Left ventricle myocardium inferior (tissue), 1 donor: ENCODE data around the gene BMF. TPM values are rescaled to one million over a fixed set of nuclear protein-coding genes. Genes with fewer than 3 reads are reported as not detected.
"Not testable (repeated sequence)": the region's sequence is repeated elsewhere in the genome, so short reads cannot be mapped to it uniquely, and the experiment has no call there.

ENCODE experiments used
- DNase-seq: peaks from one replicate; pipeline ENCODE4 v3.0.0-alpha.2; 2020
- H3K27ac ChIP-seq: fragments of 200-600 bp; replicated peaks from 2 replicates; pipeline ENCODE4 v1.8.0; 2021
- H3K27me3 ChIP-seq: fragments of 200-600 bp; 2 replicates; pipeline ENCODE4 v1.8.0; 2021; ENCODE audit warnings: low read depth
- H3K36me3 ChIP-seq: fragments of 200-600 bp; 2 replicates; pipeline ENCODE4 v1.8.0; 2021
- H3K4me1 ChIP-seq: fragments of 200-600 bp; 2 replicates; pipeline ENCODE4 v1.8.0; 2021
- H3K4me3 ChIP-seq: fragments of 200-600 bp; 2 replicates; pipeline ENCODE4 v1.8.0; 2021; ENCODE audit warnings: mild to moderate bottlenecking, moderate library complexity
- H3K9me3 ChIP-seq: fragments of 200-600 bp; replicated peaks from 2 replicates; pipeline ENCODE4 v1.8.0; 2021
- intact Hi-C: fragments of 100-400 bp; cut with micrococcal nuclease; formaldehyde crosslinking; loops from one replicate; pipeline ENCODE4 v1.11.0; 2022
- total RNA-seq: library from RNA; stranded (reverse); fragmentation: NEBNext Ultra II Directional; extraction: Animal tissue kit (Norgen Biotek cat#: 25700); gene quantifications from one replicate; pipeline ENCODE4 v1.2.1, GENCODE V29; 2021
- TF ChIP-seq, protein P1 (sequence below): fragments of 200-600 bp; IDR thresholded peaks from 2 replicates; pipeline ENCODE4 v1.8.0; 2021; ENCODE audit warnings: antibody characterized with exemption, mild to moderate bottlenecking, borderline replicate concordance
- donor health status: DM: no; HTN: yes; CAD: no; lungs with severe emphysema.

Gene BMF
- total RNA-seq, 1 donor from 2014 or later, result 3.1 TPM

- TF ChIP-seq, protein P1, sequence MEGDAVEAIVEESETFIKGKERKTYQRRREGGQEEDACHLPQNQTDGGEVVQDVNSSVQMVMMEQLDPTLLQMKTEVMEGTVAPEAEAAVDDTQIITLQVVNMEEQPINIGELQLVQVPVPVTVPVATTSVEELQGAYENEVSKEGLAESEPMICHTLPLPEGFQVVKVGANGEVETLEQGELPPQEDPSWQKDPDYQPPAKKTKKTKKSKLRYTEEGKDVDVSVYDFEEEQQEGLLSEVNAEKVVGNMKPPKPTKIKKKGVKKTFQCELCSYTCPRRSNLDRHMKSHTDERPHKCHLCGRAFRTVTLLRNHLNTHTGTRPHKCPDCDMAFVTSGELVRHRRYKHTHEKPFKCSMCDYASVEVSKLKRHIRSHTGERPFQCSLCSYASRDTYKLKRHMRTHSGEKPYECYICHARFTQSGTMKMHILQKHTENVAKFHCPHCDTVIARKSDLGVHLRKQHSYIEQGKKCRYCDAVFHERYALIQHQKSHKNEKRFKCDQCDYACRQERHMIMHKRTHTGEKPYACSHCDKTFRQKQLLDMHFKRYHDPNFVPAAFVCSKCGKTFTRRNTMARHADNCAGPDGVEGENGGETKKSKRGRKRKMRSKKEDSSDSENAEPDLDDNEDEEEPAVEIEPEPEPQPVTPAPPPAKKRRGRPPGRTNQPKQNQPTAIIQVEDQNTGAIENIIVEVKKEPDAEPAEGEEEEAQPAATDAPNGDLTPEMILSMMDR, result no peak
- H3K4me1 ChIP-seq, result no peaks in the 10 kb centered on the region
- no peak overlapping the region for H3K4me3 ChIP-seq
- peaks cover under 1% of the 10 kb centered on the region for H3K27me3 ChIP-seq
- H3K27ac ChIP-seq, result no peak overlapping the region
- no peaks in the 10 kb centered on the region for H3K9me3 ChIP-seq
- no peak for DNase-seq
- no peaks in the 10 kb centered on the region for H3K36me3 ChIP-seq
- intact Hi-C loops, result no loop called here
These were observed 13.4 kb upstream of the BMF start for GRCh38 chr15:40121911-40122638.

- DNase-seq, result no peak
- peaks cover 1% of the 10 kb centered on the region for H3K27me3 ChIP-seq
- H3K36me3 ChIP-seq, result no peaks in the 10 kb centered on the region
- H3K4me1 ChIP-seq, result no peaks in the 10 kb centered on the region
- no peak overlapping the region for H3K4me3 ChIP-seq
- intact Hi-C loops, result no loop called here
- H3K27ac ChIP-seq, result no peak overlapping the region
- no peaks in the 10 kb centered on the region for H3K9me3 ChIP-seq
- TF ChIP-seq, protein P1, result no peak
These were observed 9.8 kb upstream of the BMF start for GRCh38 chr15:40118473-40118872.

GRCh38 chr15:40115670-40116093 lies 7.0 kb upstream of the BMF start:
- H3K4me3 ChIP-seq, result no peak overlapping the region
- H3K9me3 ChIP-seq, result no peaks in the 10 kb centered on the region
- no peak for DNase-seq
- intact Hi-C loops, result no loop called here
- H3K36me3 ChIP-seq, result no peaks in the 10 kb centered on the region
- H3K27ac ChIP-seq, result no peak overlapping the region
- peaks cover 13% of the 10 kb centered on the region for H3K27me3 ChIP-seq
- TF ChIP-seq, protein P1, result no peak
- H3K4me1 ChIP-seq, result no peaks in the 10 kb centered on the region

DNA sequence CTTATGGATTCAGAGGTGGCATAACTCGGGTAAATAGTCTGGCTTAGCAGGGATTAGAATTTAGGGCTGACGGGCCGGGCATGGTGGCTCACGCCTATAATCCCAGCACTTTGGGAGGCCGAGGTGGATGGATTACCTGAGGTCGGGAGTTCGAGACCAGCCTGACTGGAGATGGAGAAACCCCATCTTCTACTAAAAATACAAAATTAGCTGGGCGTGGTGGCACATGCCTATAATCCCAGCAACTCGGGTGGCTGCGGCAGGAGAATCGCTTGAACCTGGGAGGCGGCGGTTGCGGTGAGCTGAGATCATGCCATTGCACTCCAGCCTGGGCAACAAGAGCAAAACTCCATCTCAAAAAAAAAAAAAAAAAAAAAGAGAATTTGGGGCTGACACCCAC lies 6.4 kb upstream of the BMF start:
- H3K27ac ChIP-seq, intact Hi-C loops, H3K4me1 ChIP-seq, H3K9me3 ChIP-seq, H3K36me3 ChIP-seq, DNase-seq, H3K4me3 ChIP-seq: not testable (repeated sequence)
- peaks cover 13% of the 10 kb centered on the region for H3K27me3 ChIP-seq

- Histone ChIP-seq H3K4me1 (peaks cover 5% of the 10 kb centered on the region), H3K27me3 (peaks cover 13% of the 10 kb centered on the region), H3K4me3 (no peak overlapping the region), H3K27ac (no peak overlapping the region), H3K36me3 (no peaks in the 10 kb centered on the region), H3K9me3 (no peaks in the 10 kb centered on the region)
- intact Hi-C loops, result no loop called here
- TF ChIP-seq, protein P1, result no peak
- no peak for DNase-seq
These were observed 5.5 kb upstream of the BMF start for GRCh38 chr15:40114218-40114617.

DNA sequence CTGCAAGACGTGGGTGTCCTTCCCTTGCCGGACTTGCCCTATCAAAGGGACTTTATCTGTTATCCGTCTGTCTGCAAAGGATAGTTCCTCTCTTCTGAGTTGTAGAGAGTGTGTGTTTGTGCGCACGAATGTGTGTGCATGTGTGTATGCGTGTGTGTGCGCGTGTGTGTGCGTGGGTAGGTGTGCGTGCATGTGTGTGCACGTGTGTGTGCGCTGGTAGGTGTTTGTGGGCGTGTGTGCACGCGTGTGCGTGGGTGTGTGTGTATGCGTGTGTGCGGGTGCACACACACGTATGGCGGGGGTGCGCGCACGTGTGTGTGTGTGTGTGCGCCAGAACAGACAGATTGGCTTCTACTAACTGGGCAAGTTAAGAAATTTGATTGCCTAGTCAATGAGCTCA lies 4.1 kb upstream of the BMF start:
- Histone ChIP-seq H3K27ac (no peak overlapping the region), H3K4me3 (no peak overlapping the region), H3K9me3 (no peaks in the 10 kb centered on the region), H3K27me3 (peaks cover 13% of the 10 kb centered on the region), H3K4me1 (peaks cover 17% of the 10 kb centered on the region), H3K36me3 (no peaks in the 10 kb centered on the region)
- no peak for DNase-seq
- intact Hi-C loops, result no loop called here
- TF ChIP-seq, protein P1, result no peak
